ENCODE data around the gene TBC1D23.

DNA sequence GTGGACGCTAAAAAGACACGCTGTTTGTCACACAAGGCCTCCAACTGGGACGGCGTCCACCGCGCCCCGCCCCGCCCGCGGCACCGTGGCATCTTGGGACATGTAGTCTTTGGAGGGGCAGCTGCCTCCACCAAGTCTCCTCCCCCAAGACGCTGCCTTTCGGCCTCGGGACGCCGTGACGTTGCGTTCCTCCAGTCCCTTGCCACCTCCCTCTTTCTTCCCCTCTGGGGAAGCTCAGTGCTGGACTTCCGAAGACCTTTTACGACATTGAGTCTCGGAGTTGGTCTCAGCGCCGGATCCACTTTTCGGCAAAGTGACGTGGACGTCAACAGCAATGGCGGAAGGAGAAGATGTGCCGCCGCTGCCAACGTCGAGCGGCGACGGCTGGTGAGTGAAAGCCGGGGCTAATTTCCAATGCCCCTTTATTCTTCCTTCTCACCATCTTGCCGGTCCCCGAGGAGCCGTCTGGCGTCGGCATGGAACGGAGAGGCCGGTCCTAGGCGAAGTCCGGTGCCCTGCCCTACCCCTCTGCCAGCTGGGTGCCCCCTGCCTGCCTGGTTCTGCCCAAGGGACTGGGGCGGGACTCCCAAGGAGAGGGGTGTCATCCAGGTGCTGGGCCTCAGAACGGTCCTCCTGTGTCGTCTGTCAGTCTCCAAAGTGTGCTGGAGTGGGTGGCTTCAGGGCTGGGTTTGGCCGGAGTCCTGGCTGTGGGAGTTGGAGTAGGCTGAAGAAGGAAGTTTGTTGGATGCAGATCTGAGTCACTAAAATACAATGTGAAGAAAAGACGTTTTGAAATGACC, at the start of gene TBC1D23:
- TF ChIP-seq NBN (IDR thresholded peaks at IDR 0.05; ENCODE audit: low read depth) (no peak), CXXC5 (CRISPR knock-in tag; IDR thresholded peaks at IDR 0.05) (peak; percentile 74), HEY1 (CRISPR knock-in tag; IDR thresholded peaks at IDR 0.05; ENCODE audit: borderline replicate concordance) (no peak), HDAC6 (IDR thresholded peaks at IDR 0.05; ENCODE audit: low read depth, low read length) (no peak), SP1 (CRISPR knock-in tag; IDR thresholded peaks at IDR 0.05) (peak; percentile 78), PHB (CRISPR knock-in tag; IDR thresholded peaks at IDR 0.05) (no peak)

All from K562 (cell line).